Panc1 (cell line): Measurements from ENCODE around the gene ADIRF. TPM values are rescaled to one million over a fixed set of nuclear protein-coding genes. Genes with fewer than 3 reads are reported as not detected.
"Not testable (repeated sequence)": the region's sequence is repeated elsewhere in the genome, so short reads cannot be mapped to it uniquely, and the experiment has no call there.

Source experiments
- ATAC-seq: fragments of 200-7000 bp; cut with Tn5 transposase; 2 replicates; pipeline ENCODE4 v1.9.1; 2020; ENCODE audit warnings: mild to moderate bottlenecking, moderate library complexity
- BruUV-seq: library from RNA; stranded (reverse); fragments of 400-500 nt; replicated peaks from 2 replicates; lab custom pipeline; 2021; lab: Mats Ljungman, UMichigan
- CTCF ChIA-PET: fragments of 300-600 bp; sonication (Branson Sonifier 250); formaldehyde crosslinking; loops from one replicate; lab custom pipeline; 2022; ENCODE audit warnings: antibody characterized with exemption; lab: Charles Lee
- POLR2A ChIA-PET: fragments of 300-600 bp; sonication (Branson Sonifier 250); formaldehyde crosslinking; loops from one replicate; lab custom pipeline; 2022; ENCODE audit warnings: antibody characterized with exemption; lab: Charles Lee
- DNase-seq: peaks from one replicate; pipeline ENCODE4 v3.0.0-alpha.2; 2010; ENCODE audit warnings: low read depth, low spot score
- H3K27ac ChIP-seq: 2 replicates; pipeline ENCODE4 v1.5.1; 2011; ENCODE audit warnings: mild to moderate bottlenecking, low read length, inconsistent platforms
- H3K27me3 ChIP-seq: fragments of 200-500 bp; sonication (Bioruptor generic); 2 replicates; pipeline ENCODE4 v1.6.0; 2014; ENCODE audit warnings: low read length, inconsistent platforms; ENCODE audit not compliant: control insufficient read depth, insufficient read depth
- H3K36me3 ChIP-seq: fragments of 200-500 bp; sonication (Bioruptor generic); 2 replicates; pipeline ENCODE4 v1.5.1; 2014; ENCODE audit warnings: inconsistent platforms, mild to moderate bottlenecking, low read length, moderate library complexity; ENCODE audit not compliant: control insufficient read depth, insufficient read depth
- H3K4me1 ChIP-seq: 2 replicates; pipeline ENCODE4 v1.5.1; 2011; ENCODE audit warnings: inconsistent platforms, mild to moderate bottlenecking, low read length, moderate library complexity; ENCODE audit not compliant: control insufficient read depth, insufficient read depth
- H3K4me3 ChIP-seq, 2 experiments: 2 replicates each; pipeline ENCODE4 v1.5.1; 2011 to 2012; ENCODE audit warnings: low read depth in 2 of 2, low read length in 2 of 2, mild to moderate bottlenecking in 2 of 2, inconsistent platforms in 1 of 2, moderate library complexity in 1 of 2
- H3K9me3 ChIP-seq: fragments of 200-500 bp; sonication (Bioruptor generic); 2 replicates; pipeline ENCODE4 v1.5.1; 2014; ENCODE audit warnings: low read depth, mild to moderate bottlenecking, inconsistent platforms, low read length, moderate library complexity; ENCODE audit not compliant: control insufficient read depth, insufficient read depth
- POLR2AphosphoS5 ChIP-seq: IDR thresholded peaks from 2 replicates; pipeline ENCODE4 v1.6.1; 2012; ENCODE audit warnings: mild to moderate bottlenecking, low read depth, low read length, moderate library complexity
- SIN3A ChIP-seq: IDR thresholded peaks from 2 replicates; pipeline ENCODE4 v1.6.1; 2012; ENCODE audit warnings: low read depth, mild to moderate bottlenecking, low read length, moderate library complexity, borderline replicate concordance; ENCODE audit not compliant: insufficient read depth
- TCF7L2 ChIP-seq: IDR thresholded peaks from 2 replicates; pipeline ENCODE4 v1.6.1; 2011; ENCODE audit warnings: mild to moderate bottlenecking, low read depth, low read length, inconsistent platforms
- in situ Hi-C: cut with HindIII; loops from 2 replicates; pipeline ENCODE4 v1.10.0; 2016; ENCODE audit warnings: low sequenced_read_pairs, low pct_unique_long_range_greater_than_20kb
- intact Hi-C: fragments of 100-400 bp; cut with micrococcal nuclease; formaldehyde crosslinking; loops from one replicate; pipeline ENCODE4 v1.10.0; 2022; ENCODE audit not compliant: unreplicated experiment
- total RNA-seq: library from RNA; stranded (reverse); gene quantifications from one replicate; pipeline ENCODE4 v1.2.1, GENCODE V29; 2021; ENCODE audit not compliant: unreplicated experiment
- TF ChIP-seq, protein P1 (sequence below), 2 experiments: IDR thresholded peaks; 2 replicates each; pipeline ENCODE4 v1.6.1; 2011 to 2012; ENCODE audit warnings: low read depth in 2 of 2, control low read depth in 1 of 2, low read length in 1 of 2, mild to moderate bottlenecking in 1 of 2, moderate library complexity in 1 of 2; ENCODE audit not compliant: insufficient read depth in 1 of 2
- TF ChIP-seq, protein P2 (sequence below): fragments of 450-650 bp; IDR thresholded peaks from 2 replicates; pipeline ENCODE4 v1.5.1; 2017; ENCODE audit warnings: mild to moderate bottlenecking

ADIRF gene
- total RNA-seq, 1 experiment from 2014 or later = 14.8 TPM

DNA sequence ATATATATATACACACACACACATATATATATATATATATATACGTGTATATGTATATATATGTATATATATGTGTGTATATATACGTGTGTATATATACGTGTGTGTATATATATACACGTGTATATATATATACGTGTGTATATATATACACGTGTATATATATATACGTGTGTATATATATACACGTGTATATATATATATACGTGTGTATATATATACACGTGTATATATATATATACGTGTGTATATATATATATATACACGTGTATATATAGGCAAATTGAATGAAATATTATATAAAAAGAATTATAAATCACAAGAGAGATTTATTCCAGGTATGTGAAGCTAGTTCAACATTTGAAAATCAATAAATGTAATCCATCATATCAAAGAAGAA, 23.1 kb downstream of the ADIRF start:
- BruUV-seq, in situ Hi-C loops, ATAC-seq, H3K36me3 ChIP-seq, H3K9me3 ChIP-seq, intact Hi-C loops, DNase-seq, H3K4me3 ChIP-seq, H3K27ac ChIP-seq, H3K27me3 ChIP-seq, H3K4me1 ChIP-seq: not testable (repeated sequence)
- ChIA-PET POLR2A (interaction anchor here (0.6 kb wide), 1 partner anchor 23 kb away, joined by 11 read pairs; no protein-coding TSS in a partner anchor), CTCF (interaction anchor here (1.2 kb wide), 1 partner anchor 31 kb away, joined by 3 read pairs; no protein-coding TSS in a partner anchor)

DNA sequence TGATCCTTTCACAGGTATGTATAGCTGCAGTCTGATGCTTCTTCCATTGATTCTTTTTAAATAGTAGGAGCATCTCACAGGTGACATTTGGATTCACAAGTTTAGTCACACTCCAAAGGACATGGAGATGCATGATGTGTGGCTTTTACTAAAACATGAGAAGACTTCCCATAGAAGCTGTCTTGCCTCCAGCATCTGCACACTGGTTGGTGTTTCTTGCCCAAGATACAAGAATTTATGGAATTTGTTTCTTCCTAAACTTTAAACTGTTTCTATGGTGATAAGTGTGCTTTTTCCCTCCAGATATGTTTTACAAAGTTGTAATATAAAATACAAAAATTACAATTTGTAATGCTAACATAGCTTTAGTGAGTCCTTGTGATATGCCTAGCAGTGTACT, 24.2 kb downstream of the ADIRF start:
- in situ Hi-C loops = no loop called here
- Histone ChIP-seq H3K36me3 (no peaks in the 10 kb centered on the region), H3K27me3 (no peaks in the 10 kb centered on the region), H3K4me1 (no peaks in the 10 kb centered on the region), H3K27ac (no peak overlapping the region), H3K4me3 (no peak overlapping the region), H3K9me3 (no peaks in the 10 kb centered on the region)
- CTCF ChIA-PET = no interaction called here
- POLR2A ChIA-PET = no interaction called here
- TF ChIP-seq, protein P1, sequence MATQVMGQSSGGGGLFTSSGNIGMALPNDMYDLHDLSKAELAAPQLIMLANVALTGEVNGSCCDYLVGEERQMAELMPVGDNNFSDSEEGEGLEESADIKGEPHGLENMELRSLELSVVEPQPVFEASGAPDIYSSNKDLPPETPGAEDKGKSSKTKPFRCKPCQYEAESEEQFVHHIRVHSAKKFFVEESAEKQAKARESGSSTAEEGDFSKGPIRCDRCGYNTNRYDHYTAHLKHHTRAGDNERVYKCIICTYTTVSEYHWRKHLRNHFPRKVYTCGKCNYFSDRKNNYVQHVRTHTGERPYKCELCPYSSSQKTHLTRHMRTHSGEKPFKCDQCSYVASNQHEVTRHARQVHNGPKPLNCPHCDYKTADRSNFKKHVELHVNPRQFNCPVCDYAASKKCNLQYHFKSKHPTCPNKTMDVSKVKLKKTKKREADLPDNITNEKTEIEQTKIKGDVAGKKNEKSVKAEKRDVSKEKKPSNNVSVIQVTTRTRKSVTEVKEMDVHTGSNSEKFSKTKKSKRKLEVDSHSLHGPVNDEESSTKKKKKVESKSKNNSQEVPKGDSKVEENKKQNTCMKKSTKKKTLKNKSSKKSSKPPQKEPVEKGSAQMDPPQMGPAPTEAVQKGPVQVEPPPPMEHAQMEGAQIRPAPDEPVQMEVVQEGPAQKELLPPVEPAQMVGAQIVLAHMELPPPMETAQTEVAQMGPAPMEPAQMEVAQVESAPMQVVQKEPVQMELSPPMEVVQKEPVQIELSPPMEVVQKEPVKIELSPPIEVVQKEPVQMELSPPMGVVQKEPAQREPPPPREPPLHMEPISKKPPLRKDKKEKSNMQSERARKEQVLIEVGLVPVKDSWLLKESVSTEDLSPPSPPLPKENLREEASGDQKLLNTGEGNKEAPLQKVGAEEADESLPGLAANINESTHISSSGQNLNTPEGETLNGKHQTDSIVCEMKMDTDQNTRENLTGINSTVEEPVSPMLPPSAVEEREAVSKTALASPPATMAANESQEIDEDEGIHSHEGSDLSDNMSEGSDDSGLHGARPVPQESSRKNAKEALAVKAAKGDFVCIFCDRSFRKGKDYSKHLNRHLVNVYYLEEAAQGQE (IDR thresholded peaks at IDR 0.05; ENCODE audit: insufficient read depth in 1 of 2, low read depth in 2 of 2, low read length in 1 of 2) = no peak
- TF ChIP-seq SIN3A (no peak), POLR2AphosphoS5 (no peak), TCF7L2 (no peak)
- TF ChIP-seq, protein P2, sequence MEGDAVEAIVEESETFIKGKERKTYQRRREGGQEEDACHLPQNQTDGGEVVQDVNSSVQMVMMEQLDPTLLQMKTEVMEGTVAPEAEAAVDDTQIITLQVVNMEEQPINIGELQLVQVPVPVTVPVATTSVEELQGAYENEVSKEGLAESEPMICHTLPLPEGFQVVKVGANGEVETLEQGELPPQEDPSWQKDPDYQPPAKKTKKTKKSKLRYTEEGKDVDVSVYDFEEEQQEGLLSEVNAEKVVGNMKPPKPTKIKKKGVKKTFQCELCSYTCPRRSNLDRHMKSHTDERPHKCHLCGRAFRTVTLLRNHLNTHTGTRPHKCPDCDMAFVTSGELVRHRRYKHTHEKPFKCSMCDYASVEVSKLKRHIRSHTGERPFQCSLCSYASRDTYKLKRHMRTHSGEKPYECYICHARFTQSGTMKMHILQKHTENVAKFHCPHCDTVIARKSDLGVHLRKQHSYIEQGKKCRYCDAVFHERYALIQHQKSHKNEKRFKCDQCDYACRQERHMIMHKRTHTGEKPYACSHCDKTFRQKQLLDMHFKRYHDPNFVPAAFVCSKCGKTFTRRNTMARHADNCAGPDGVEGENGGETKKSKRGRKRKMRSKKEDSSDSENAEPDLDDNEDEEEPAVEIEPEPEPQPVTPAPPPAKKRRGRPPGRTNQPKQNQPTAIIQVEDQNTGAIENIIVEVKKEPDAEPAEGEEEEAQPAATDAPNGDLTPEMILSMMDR = no peak
- intact Hi-C loops = no loop called here
- no peak for DNase-seq
- no TSS peak for BruUV-seq
- ATAC-seq = no peak

- ATAC-seq = no peak
These were observed 24.6 kb downstream of the ADIRF start for GRCh38 chr10:86992929-86993328.

More at GRCh38 chr10:86992929-86993328, 24.6 kb downstream of the ADIRF start:
- Histone ChIP-seq H3K27me3 (no peaks in the 10 kb centered on the region), H3K4me3 (no peak overlapping the region), H3K36me3 (no peaks in the 10 kb centered on the region), H3K4me1 (no peaks in the 10 kb centered on the region), H3K9me3 (no peaks in the 10 kb centered on the region), H3K27ac (no peak overlapping the region)
- CTCF ChIA-PET = no interaction called here
- DNase-seq = no peak
- POLR2A ChIA-PET = no interaction called here
- intact Hi-C loops = no loop called here
- in situ Hi-C loops = no loop called here
- BruUV-seq = no TSS peak
- TF ChIP-seq, protein P1 (IDR thresholded peaks at IDR 0.05; ENCODE audit: insufficient read depth in 1 of 2, low read depth in 2 of 2, low read length in 1 of 2) = no peak
- TF ChIP-seq TCF7L2 (no peak), POLR2AphosphoS5 (no peak), SIN3A (no peak)
- TF ChIP-seq, protein P2 = no peak
